Eye (tissue), 1 donor: ENCODE data around the gene MRTFA.
"Not testable (repeated sequence)": the region's sequence is repeated elsewhere in the genome, so short reads cannot be mapped to it uniquely, and the experiment has no call there.

ENCODE experiments used
- DNase-seq: peaks from one replicate; pipeline ENCODE4 v3.0.0-alpha.2; 2015

MRTFA gene

GRCh38 chr22:40547729-40548143 lies 88.8 kb downstream of the MRTFA start:
- no peak for DNase-seq

GRCh38 chr22:40544758-40545157 lies 91.8 kb downstream of the MRTFA start:
- DNase-seq = no peak

- DNase-seq = no peak
Observed at GRCh38 chr22:40542821-40543540, 93.5 kb downstream of the MRTFA start.

GRCh38 chr22:40541300-40541699 lies 95.2 kb downstream of the MRTFA start:
- DNase-seq = no peak

GRCh38 chr22:40540265-40540664 lies 96.3 kb downstream of the MRTFA start:
- DNase-seq = no peak

- not testable (repeated sequence) for DNase-seq
Observed at GRCh38 chr22:40536149-40536548, 100.4 kb downstream of the MRTFA start.

GRCh38 chr22:40535642-40536041 lies 100.9 kb downstream of the MRTFA start:
- DNase-seq = no peak

GRCh38 chr22:40535189-40535512 lies 101.4 kb downstream of the MRTFA start:
- no peak for DNase-seq

- no peak for DNase-seq
Observed at GRCh38 chr22:40534379-40535188, 101.9 kb downstream of the MRTFA start.

- DNase-seq = peak; percentile 51
Observed at GRCh38 chr22:40533712-40534378, 102.7 kb downstream of the MRTFA start.

- no peak for DNase-seq
Observed at GRCh38 chr22:40531951-40532900, 104.3 kb downstream of the MRTFA start.

- not testable (repeated sequence) for DNase-seq
Observed at GRCh38 chr22:40530391-40530790, 106.1 kb downstream of the MRTFA start.

GRCh38 chr22:40529821-40530220 lies 106.7 kb downstream of the MRTFA start:
- DNase-seq = no peak

- no peak for DNase-seq
Observed at GRCh38 chr22:40526960-40527359, 109.6 kb downstream of the MRTFA start.

GRCh38 chr22:40525250-40525884 lies 111.2 kb downstream of the MRTFA start:
- DNase-seq = peak; percentile 70

GRCh38 chr22:40524392-40525249 lies 111.9 kb downstream of the MRTFA start:
- DNase-seq = no peak

- DNase-seq = no peak
Observed at GRCh38 chr22:40522141-40522540, 114.4 kb downstream of the MRTFA start.

- DNase-seq = no peak
Observed at GRCh38 chr22:40521046-40521445, 115.5 kb downstream of the MRTFA start.

GRCh38 chr22:40520562-40520961 lies 116.0 kb downstream of the MRTFA start:
- DNase-seq = no peak

GRCh38 chr22:40519948-40520331 lies 116.6 kb downstream of the MRTFA start:
- no peak for DNase-seq

- no peak for DNase-seq
Observed at GRCh38 chr22:40519284-40519947, 117.1 kb downstream of the MRTFA start.
